Measurements from ENCODE around the gene TPCN1. TPM values are rescaled to one million over a fixed set of nuclear protein-coding genes. Genes with fewer than 3 reads are reported as not detected.

The TPCN1 gene
- total and polyA plus RNA-seq, 10 donors: 15.5 to 90.1 (median 46.7) TPM

GRCh38 chr12:113278633-113279032, 57.4 kb downstream of the TPCN1 start:
- no peaks in the 10 kb centered on the region for H3K4me1 ChIP-seq
- no peaks in the 10 kb centered on the region for H3K9me3 ChIP-seq
- TF ChIP-seq POLR2A (IDR thresholded peaks at IDR 0.05): no peak
- no peak for TF ChIP-seq CTCF (IDR thresholded peaks at IDR 0.05 in 8 of 11, conservative IDR thresholded peaks at IDR 0.05 in 3 of 11)
- TF ChIP-seq POLR2AphosphoS5 (IDR thresholded peaks at IDR 0.05): no peak
- H3K4me3 ChIP-seq: no peak overlapping the region
- 81 to 88% (median 85%) methylated on average over 5 of the region's 5 CpGs for WGBS, 5 donors
- no peak for DNase-seq
- intact Hi-C loops (cut with DNase I; ENCODE audit: low total_unique reads): no loop called here
- H3K27ac ChIP-seq: no peak overlapping the region
- H3K27me3 ChIP-seq (replicated peaks in 1 of 7): no peaks in the 10 kb centered on the region
- peaks cover 0 to 94% (median 56%) of the 10 kb centered on the region in 6 donors for H3K36me3 ChIP-seq

GRCh38 chr12:113284751-113285150, 63.5 kb downstream of the TPCN1 start:
- Histone ChIP-seq H3K36me3 (peaks cover 0 to 97% (median 75%) of the 10 kb centered on the region in 6 donors), H3K27me3 (replicated peaks in 1 of 7) (no peaks in the 10 kb centered on the region), H3K9me3 (no peaks in the 10 kb centered on the region), H3K4me1 (peaks cover 0 to 9% (median 0%) of the 10 kb centered on the region in 6 donors), H3K27ac (no peak overlapping the region), H3K4me3 (no peak overlapping the region)
- intact Hi-C loops (cut with DNase I; ENCODE audit: low total_unique reads): no loop called here
- DNase-seq: no peak
- TF ChIP-seq POLR2AphosphoS5 (IDR thresholded peaks at IDR 0.05) (peak in 1 of 3 donors; percentile 11), POLR2A (IDR thresholded peaks at IDR 0.05) (no peak), CTCF (IDR thresholded peaks at IDR 0.05 in 8 of 11, conservative IDR thresholded peaks at IDR 0.05 in 3 of 11) (no peak)
- WGBS, 5 donors: 83 to 94% (median 88%) methylated on average over 13 of the region's 13 CpGs

GRCh38 chr12:113285679-113286610, 64.7 kb downstream of the TPCN1 start:
- no peak for TF ChIP-seq POLR2AphosphoS5 (IDR thresholded peaks at IDR 0.05)
- no peak for TF ChIP-seq POLR2A (IDR thresholded peaks at IDR 0.05)
- no peak for TF ChIP-seq CTCF (IDR thresholded peaks at IDR 0.05 in 8 of 11, conservative IDR thresholded peaks at IDR 0.05 in 3 of 11)
- no peak overlapping the region for H3K27ac ChIP-seq
- peaks cover 0 to 97% (median 78%) of the 10 kb centered on the region in 6 donors for H3K36me3 ChIP-seq
- no peaks in the 10 kb centered on the region for H3K9me3 ChIP-seq
- peaks cover 0 to 9% (median 0%) of the 10 kb centered on the region in 6 donors for H3K4me1 ChIP-seq
- no peak overlapping the region for H3K4me3 ChIP-seq
- WGBS, 5 donors: 79 to 89% (median 85%) methylated on average over 20 to 22 of the region's 22 CpGs
- no peak for DNase-seq
- no peaks in the 10 kb centered on the region for H3K27me3 ChIP-seq (replicated peaks in 1 of 7)
- intact Hi-C loops (cut with DNase I; ENCODE audit: low total_unique reads): no loop called here

- no peaks in the 10 kb centered on the region for H3K27me3 ChIP-seq (replicated peaks in 1 of 7)
- no peak overlapping the region for H3K27ac ChIP-seq
- intact Hi-C loops (cut with DNase I; ENCODE audit: low total_unique reads): no loop called here
- 70 to 90% (median 79%) methylated on average over 9 to 11 of the region's 11 CpGs for WGBS, 5 donors
- H3K4me1 ChIP-seq: peaks cover 0 to 9% (median 0%) of the 10 kb centered on the region in 6 donors
- peaks cover 0 to 97% (median 81%) of the 10 kb centered on the region in 6 donors for H3K36me3 ChIP-seq
- TF ChIP-seq CTCF (IDR thresholded peaks at IDR 0.05 in 8 of 11, conservative IDR thresholded peaks at IDR 0.05 in 3 of 11) (no peak), POLR2AphosphoS5 (IDR thresholded peaks at IDR 0.05) (peak in 1 of 3 donors; percentile 33)
- no peaks in the 10 kb centered on the region for H3K9me3 ChIP-seq
- no peak overlapping the region for H3K4me3 ChIP-seq
- DNase-seq: no peak
These were observed 65.4 kb downstream of the TPCN1 start for GRCh38 chr12:113286712-113287111.

All from spleen (tissue), 11 donors.